ENCODE measurements around the gene CAPN2.

Gene CAPN2

DNA sequence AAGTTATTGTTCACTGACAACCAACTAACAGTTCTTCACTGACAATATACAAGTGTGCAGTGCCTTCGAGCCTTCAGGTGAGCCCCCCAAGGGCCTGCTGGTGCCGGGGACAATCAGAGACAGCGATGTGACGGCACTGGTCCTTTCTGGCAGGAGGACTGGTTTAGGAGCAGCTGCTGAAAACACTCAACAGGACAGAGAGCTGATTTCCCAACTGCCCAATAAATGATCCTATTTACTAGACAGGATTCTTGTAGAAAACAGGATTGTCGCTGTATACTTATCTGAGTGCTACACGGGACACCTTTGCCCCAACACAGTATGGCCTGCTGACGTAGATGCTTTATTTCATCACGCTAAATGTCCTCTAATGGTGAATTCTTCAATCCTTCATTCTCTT, 68.0 kb downstream of the CAPN2 start:
- no peaks in the 10 kb centered on the region for H3K36me3 ChIP-seq (ENCODE audit: low read length)

DNA sequence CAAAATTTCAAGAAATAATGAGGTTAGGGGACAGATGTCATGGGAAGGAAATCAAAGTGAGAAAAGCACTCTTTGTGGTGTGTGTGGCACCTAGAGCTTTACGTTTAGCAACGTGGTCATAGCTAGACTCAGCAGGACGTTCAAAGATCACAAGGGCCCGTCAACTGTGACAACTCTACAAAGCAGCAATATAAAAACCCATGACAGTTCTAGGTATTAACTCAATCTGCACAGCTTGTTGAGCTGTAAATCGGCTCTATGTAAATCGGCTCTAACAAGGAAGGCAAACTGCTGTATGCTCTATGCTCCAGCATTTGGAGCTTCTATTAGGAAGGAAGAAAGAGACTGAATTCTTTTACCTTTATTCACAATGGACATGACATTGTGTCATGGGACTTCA, 68.6 kb downstream of the CAPN2 start:
- Histone ChIP-seq H3K4me3 (ENCODE audit: insufficient read depth, low read length, poor library complexity, severe bottlenecking) (no peak overlapping the region), H3K79me2 (ENCODE audit: insufficient read depth, low read length) (no peaks in the 10 kb centered on the region), H3K27me3 (ENCODE audit: low read length) (no peaks in the 10 kb centered on the region), H3K4me2 (ENCODE audit: low read depth, low read length, poor library complexity, severe bottlenecking) (no peak overlapping the region), H3K36me3 (ENCODE audit: low read length) (no peaks in the 10 kb centered on the region), H3F3A (ENCODE audit: insufficient read depth) (no peaks in the 10 kb centered on the region), H2AFZ (ENCODE audit: low read depth, low read length, severe bottlenecking) (no peak overlapping the region), H3K27ac (ENCODE audit: low read depth, low read length) (no peak overlapping the region), H3K9ac (ENCODE audit: low read length) (no peak overlapping the region), H4K20me1 (ENCODE audit: low read depth, low read length) (no peaks in the 10 kb centered on the region), H3K9me3 (ENCODE audit: insufficient read depth, low read length) (no peaks in the 10 kb centered on the region), H3K9me2 (replicated peaks; ENCODE audit: insufficient read depth, low read length) (no peaks in the 10 kb centered on the region)
- TF ChIP-seq, protein P1, sequence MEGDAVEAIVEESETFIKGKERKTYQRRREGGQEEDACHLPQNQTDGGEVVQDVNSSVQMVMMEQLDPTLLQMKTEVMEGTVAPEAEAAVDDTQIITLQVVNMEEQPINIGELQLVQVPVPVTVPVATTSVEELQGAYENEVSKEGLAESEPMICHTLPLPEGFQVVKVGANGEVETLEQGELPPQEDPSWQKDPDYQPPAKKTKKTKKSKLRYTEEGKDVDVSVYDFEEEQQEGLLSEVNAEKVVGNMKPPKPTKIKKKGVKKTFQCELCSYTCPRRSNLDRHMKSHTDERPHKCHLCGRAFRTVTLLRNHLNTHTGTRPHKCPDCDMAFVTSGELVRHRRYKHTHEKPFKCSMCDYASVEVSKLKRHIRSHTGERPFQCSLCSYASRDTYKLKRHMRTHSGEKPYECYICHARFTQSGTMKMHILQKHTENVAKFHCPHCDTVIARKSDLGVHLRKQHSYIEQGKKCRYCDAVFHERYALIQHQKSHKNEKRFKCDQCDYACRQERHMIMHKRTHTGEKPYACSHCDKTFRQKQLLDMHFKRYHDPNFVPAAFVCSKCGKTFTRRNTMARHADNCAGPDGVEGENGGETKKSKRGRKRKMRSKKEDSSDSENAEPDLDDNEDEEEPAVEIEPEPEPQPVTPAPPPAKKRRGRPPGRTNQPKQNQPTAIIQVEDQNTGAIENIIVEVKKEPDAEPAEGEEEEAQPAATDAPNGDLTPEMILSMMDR (IDR thresholded peaks at IDR 0.05; ENCODE audit: insufficient read depth, low read length, poor library complexity, severe bottlenecking): no peak
- no peak for TF ChIP-seq EZH2phosphoT487 (conservative IDR thresholded peaks at IDR 0.05; ENCODE audit: low read length)

More for the DNA sequence above, 68.0 kb downstream of the CAPN2 start:
- Histone ChIP-seq H3F3A (ENCODE audit: insufficient read depth) (no peaks in the 10 kb centered on the region), H3K27ac (ENCODE audit: low read depth, low read length) (no peak overlapping the region), H2AFZ (ENCODE audit: low read depth, low read length, severe bottlenecking) (no peak overlapping the region), H3K4me2 (ENCODE audit: low read depth, low read length, poor library complexity, severe bottlenecking) (no peak overlapping the region), H4K20me1 (ENCODE audit: low read depth, low read length) (no peaks in the 10 kb centered on the region), H3K79me2 (ENCODE audit: insufficient read depth, low read length) (no peaks in the 10 kb centered on the region), H3K9ac (ENCODE audit: low read length) (no peak overlapping the region), H3K9me3 (ENCODE audit: insufficient read depth, low read length) (no peaks in the 10 kb centered on the region), H3K27me3 (ENCODE audit: low read length) (no peaks in the 10 kb centered on the region), H3K4me3 (ENCODE audit: insufficient read depth, low read length, poor library complexity, severe bottlenecking) (no peak overlapping the region), H3K9me2 (replicated peaks; ENCODE audit: insufficient read depth, low read length) (no peaks in the 10 kb centered on the region)
- no peak for TF ChIP-seq EZH2phosphoT487 (conservative IDR thresholded peaks at IDR 0.05; ENCODE audit: low read length)
- TF ChIP-seq, protein P1 (IDR thresholded peaks at IDR 0.05; ENCODE audit: insufficient read depth, low read length, poor library complexity, severe bottlenecking): no peak

DNA sequence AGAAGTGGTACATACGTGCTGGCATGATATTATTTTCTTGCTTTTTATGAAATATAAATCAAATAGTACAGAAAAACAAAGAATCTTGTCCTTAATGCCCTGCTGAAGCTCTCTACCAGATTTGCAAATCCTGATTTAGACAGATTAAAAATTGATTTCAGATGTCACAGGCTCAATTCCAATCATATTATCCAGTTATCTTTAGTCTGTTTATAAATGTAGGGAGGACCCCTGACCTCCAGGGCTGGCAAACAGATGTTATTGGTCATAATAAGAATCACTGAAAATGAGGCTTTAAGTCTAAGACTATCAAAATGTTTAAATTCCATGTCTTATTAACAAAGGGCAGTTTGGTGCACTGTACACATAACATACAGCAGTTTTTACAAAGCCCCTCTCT, 71.3 kb downstream of the CAPN2 start:
- TF ChIP-seq EZH2phosphoT487 (conservative IDR thresholded peaks at IDR 0.05; ENCODE audit: low read length): no peak
- TF ChIP-seq, protein P1 (IDR thresholded peaks at IDR 0.05; ENCODE audit: insufficient read depth, low read length, poor library complexity, severe bottlenecking): no peak
- no peak overlapping the region for H3K4me3 ChIP-seq (ENCODE audit: insufficient read depth, low read length, poor library complexity, severe bottlenecking)
- H4K20me1 ChIP-seq (ENCODE audit: low read depth, low read length): no peaks in the 10 kb centered on the region
- H3K9me3 ChIP-seq (ENCODE audit: insufficient read depth, low read length): no peaks in the 10 kb centered on the region
- no peak overlapping the region for H3K4me2 ChIP-seq (ENCODE audit: low read depth, low read length, poor library complexity, severe bottlenecking)
- H3K27ac ChIP-seq (ENCODE audit: low read depth, low read length): no peak overlapping the region
- H2AFZ ChIP-seq (ENCODE audit: low read depth, low read length, severe bottlenecking): no peak overlapping the region
- no peaks in the 10 kb centered on the region for H3K27me3 ChIP-seq (ENCODE audit: low read length)
- no peak overlapping the region for H3K9ac ChIP-seq (ENCODE audit: low read length)
- H3K79me2 ChIP-seq (ENCODE audit: insufficient read depth, low read length): no peaks in the 10 kb centered on the region
- no peaks in the 10 kb centered on the region for H3K36me3 ChIP-seq (ENCODE audit: low read length)
- H3F3A ChIP-seq (ENCODE audit: insufficient read depth): no peaks in the 10 kb centered on the region
- H3K9me2 ChIP-seq (replicated peaks; ENCODE audit: insufficient read depth, low read length): no peaks in the 10 kb centered on the region

All from SU-DHL-6 (cell line).